Upper lobe of left lung (tissue), 6 donors: ENCODE data around the gene TMEM154. TPM values are rescaled to one million over a fixed set of nuclear protein-coding genes. Genes with fewer than 3 reads are reported as not detected.

Experiments used
- ATAC-seq, 2 donors: fragments of 200-7000 bp; cut with Tn5 transposase; one replicate each; pipeline ENCODE4 v1.9.1; 2022; ENCODE audit warnings: mild to moderate bottlenecking in 2 of 2, moderate library complexity in 2 of 2; ENCODE audit not compliant: low FRiP score in 2 of 2
- DNase-seq, 2 donors: peaks; one replicate each; pipeline ENCODE4 v3.0.0-alpha.2; 2019 to 2020
- H3K27ac ChIP-seq, 4 donors: fragments of 200-600 bp; sonication (generic); one replicate each; pipeline ENCODE4 v1.5.1; 2016 to 2019
- H3K27me3 ChIP-seq, 4 donors: fragments of 200-600 bp; sonication (generic); one replicate each; pipeline ENCODE4 v1.5.1; 2017 to 2019
- H3K36me3 ChIP-seq, 4 donors: fragments of 200-600 bp; sonication (generic); one replicate each; pipeline ENCODE4 v1.5.1; 2016 to 2019
- H3K4me1 ChIP-seq, 4 donors: fragments of 200-600 bp; sonication (generic); one replicate each; pipeline ENCODE4 v1.5.1; 2018 to 2019
- H3K4me3 ChIP-seq, 4 donors: fragments of 200-600 bp; sonication (generic); one replicate each; pipeline ENCODE4 v1.5.1; 2017 to 2019; ENCODE audit warnings: mild to moderate bottlenecking in 2 of 4, moderate library complexity in 1 of 4
- H3K9me3 ChIP-seq, 4 donors: fragments of 200-600 bp; sonication (generic); one replicate each; pipeline ENCODE4 v1.5.1; 2018 to 2019
- CTCF ChIP-seq, 6 experiments: fragments of 450-650 bp in 4 of 6; fragments of 200-600 bp in 2 of 6; sonication (generic) in 2 of 6; IDR thresholded peaks; one replicate each; pipeline ENCODE4 v1.5.1; 2016 to 2019; ENCODE audit warnings: antibody characterized with exemption in 6 of 6
- EP300 ChIP-seq, 4 donors: sonication (generic); formaldehyde crosslinking; IDR thresholded peaks; one replicate each; pipeline ENCODE4 v1.5.1; 2017; ENCODE audit warnings: antibody characterized with exemption in 4 of 4, control low read depth in 2 of 4
- POLR2A ChIP-seq, 4 donors: fragments of 450-650 bp; IDR thresholded peaks; one replicate each; pipeline ENCODE4 v1.5.1; 2016 to 2017; ENCODE audit warnings: antibody characterized with exemption in 4 of 4, mild to moderate bottlenecking in 2 of 4
- POLR2AphosphoS5 ChIP-seq, 2 donors: sonication (generic); formaldehyde crosslinking; IDR thresholded peaks; one replicate each; pipeline ENCODE4 v1.5.1; 2017; ENCODE audit warnings: antibody characterized with exemption in 2 of 2
- WGBS, 2 donors: methylation state at CpG; one replicate each; pipeline ENCODE4 v1.1.5; 2017 to 2018; 5-methylcytosine and 5-hydroxymethylcytosine counted together
- total RNA-seq, 6 donors: library from RNA; depleted of rRNA in 4 of 6; stranded (reverse); fragments of >200 nt in 4 of 6; gene quantifications; one replicate each; pipeline versions ENCODE4 v1.1.0 to v1.2.1, GENCODE V29; 2016 to 2021
- donor health status: DM: no; HTN: no; CAD: no; lungs with moderate emphysema.
- donor health status: DM: no; HTN: yes; CAD: no; lungs with severe emphysema.

TMEM154 gene
- total RNA-seq, 6 donors from 2014 or later, result 2.4 to 18.7 (median 6.0) TPM

- ATAC-seq, result no peak
- no peak for DNase-seq
- no peaks in the 10 kb centered on the region for H3K36me3 ChIP-seq
- no peak overlapping the region for H3K27ac ChIP-seq
- H3K4me3 ChIP-seq, result no peak overlapping the region
- no peaks in the 10 kb centered on the region for H3K4me1 ChIP-seq
- no peaks in the 10 kb centered on the region for H3K27me3 ChIP-seq
- H3K9me3 ChIP-seq, result no peaks in the 10 kb centered on the region
- no peak for TF ChIP-seq POLR2AphosphoS5 (IDR thresholded peaks at IDR 0.05)
- no peak for TF ChIP-seq CTCF (IDR thresholded peaks at IDR 0.05)
- TF ChIP-seq EP300 (IDR thresholded peaks at IDR 0.05), result no peak
- no peak for TF ChIP-seq POLR2A (IDR thresholded peaks at IDR 0.05)
- 51 to 65% methylated on average over 2 of the region's 2 CpGs for WGBS, 2 donors
Observed at GRCh38 chr4:152713951-152714705, 34.3 kb upstream of the TMEM154 start.

GRCh38 chr4:152709675-152710438 is 30.1 kb upstream of the TMEM154 start:
- Histone ChIP-seq H3K36me3 (no peaks in the 10 kb centered on the region), H3K9me3 (no peaks in the 10 kb centered on the region), H3K4me1 (no peaks in the 10 kb centered on the region), H3K4me3 (no peak overlapping the region), H3K27ac (no peak overlapping the region), H3K27me3 (no peaks in the 10 kb centered on the region)
- WGBS, 2 donors, result 82 to 85% methylated on average over 6 of the region's 6 CpGs
- ATAC-seq, result no peak
- DNase-seq, result no peak
- TF ChIP-seq POLR2A (IDR thresholded peaks at IDR 0.05) (no peak), POLR2AphosphoS5 (IDR thresholded peaks at IDR 0.05) (no peak), CTCF (IDR thresholded peaks at IDR 0.05) (no peak), EP300 (IDR thresholded peaks at IDR 0.05) (no peak)

DNA sequence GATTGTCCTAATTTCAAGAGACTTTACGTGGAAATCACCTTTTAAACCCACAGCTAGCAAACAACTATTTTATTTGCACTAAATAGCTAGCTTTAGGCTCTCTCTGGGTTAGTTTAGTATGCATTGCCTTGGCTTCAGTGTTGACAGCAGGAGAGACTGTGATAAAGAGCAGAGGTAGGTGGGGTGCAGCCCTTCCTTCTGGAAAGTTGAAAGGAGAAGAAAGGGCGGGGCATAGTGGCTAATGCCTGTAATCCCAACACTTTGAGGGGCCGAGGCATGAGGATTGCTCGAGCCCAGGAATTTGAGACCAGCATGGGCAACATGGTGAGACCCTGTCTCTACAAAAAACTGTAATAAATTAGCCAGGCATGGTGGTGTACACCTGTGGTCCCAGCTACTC is 29.0 kb upstream of the TMEM154 start:
- Histone ChIP-seq H3K4me1 (no peaks in the 10 kb centered on the region), H3K36me3 (no peaks in the 10 kb centered on the region), H3K27me3 (no peaks in the 10 kb centered on the region), H3K4me3 (no peak overlapping the region), H3K9me3 (peaks cover 0 to under 1% (median 0%) of the 10 kb centered on the region in 4 donors), H3K27ac (no peak overlapping the region)
- DNase-seq (no peak), ATAC-seq (no peak)
- 77 to 80% methylated on average over 4 of the region's 4 CpGs for WGBS, 2 donors
- TF ChIP-seq POLR2A (IDR thresholded peaks at IDR 0.05) (no peak), POLR2AphosphoS5 (IDR thresholded peaks at IDR 0.05) (no peak), CTCF (IDR thresholded peaks at IDR 0.05) (no peak), EP300 (IDR thresholded peaks at IDR 0.05) (no peak)

GRCh38 chr4:152708361-152708760 is 28.6 kb upstream of the TMEM154 start:
- Histone ChIP-seq H3K4me1 (no peaks in the 10 kb centered on the region), H3K27ac (no peak overlapping the region), H3K4me3 (no peak overlapping the region), H3K36me3 (no peaks in the 10 kb centered on the region), H3K27me3 (no peaks in the 10 kb centered on the region), H3K9me3 (peaks cover 0 to 2% (median 0%) of the 10 kb centered on the region in 4 donors)
- DNase-seq, result no peak
- no peak for ATAC-seq
- 36 to 50% methylated on average over 1 of the region's 1 CpG for WGBS, 2 donors
- TF ChIP-seq POLR2AphosphoS5 (IDR thresholded peaks at IDR 0.05) (no peak), EP300 (IDR thresholded peaks at IDR 0.05) (no peak), POLR2A (IDR thresholded peaks at IDR 0.05) (no peak), CTCF (IDR thresholded peaks at IDR 0.05) (no peak)
